Measurements from ENCODE around the gene GTPBP1.

GRCh38 chr22:38774496-38775166 lies 68.9 kb downstream of the GTPBP1 start:
- no peak for TF ChIP-seq CTCF (IDR thresholded peaks at IDR 0.05; ENCODE audit: extremely low read depth in 1 of 2, insufficient read depth in 1 of 2, low read depth in 1 of 2, low read length in 2 of 2)
- no peak for TF ChIP-seq EZH2 (IDR thresholded peaks at IDR 0.05; ENCODE audit: borderline replicate concordance, low read depth, low read length, severe bottlenecking)
